HG03575 (cell line): ENCODE results near the gene PRRX1.

Source experiments
- ATAC-seq: cut with Tn5 transposase; IDR thresholded peaks from one replicate; pipeline ENCODE4 v1.9.1; 2021; ENCODE audit not compliant: unreplicated experiment, insufficient number of reproducible peaks, low FRiP score; ENCODE audit errors: extremely low read depth

The PRRX1 gene

DNA sequence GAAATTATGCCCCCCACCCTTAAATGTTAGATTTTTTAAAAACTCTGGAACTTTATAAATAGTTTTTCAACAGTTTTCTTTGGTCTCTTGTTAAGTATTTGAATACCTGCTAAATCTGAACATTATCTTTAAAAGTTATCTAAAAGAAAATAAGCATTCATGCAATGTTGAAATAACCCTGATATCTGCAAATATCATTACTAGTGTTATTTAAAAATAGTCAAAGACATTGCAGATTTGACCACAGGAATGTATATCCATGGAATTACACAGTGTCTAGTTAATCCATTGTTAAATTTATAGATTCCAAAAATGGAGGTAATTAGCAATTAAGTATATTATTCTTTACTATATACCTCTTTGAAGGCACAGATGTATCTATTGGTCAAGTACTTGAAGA is 42.0 kb downstream of the PRRX1 start:
- no peak for ATAC-seq

DNA sequence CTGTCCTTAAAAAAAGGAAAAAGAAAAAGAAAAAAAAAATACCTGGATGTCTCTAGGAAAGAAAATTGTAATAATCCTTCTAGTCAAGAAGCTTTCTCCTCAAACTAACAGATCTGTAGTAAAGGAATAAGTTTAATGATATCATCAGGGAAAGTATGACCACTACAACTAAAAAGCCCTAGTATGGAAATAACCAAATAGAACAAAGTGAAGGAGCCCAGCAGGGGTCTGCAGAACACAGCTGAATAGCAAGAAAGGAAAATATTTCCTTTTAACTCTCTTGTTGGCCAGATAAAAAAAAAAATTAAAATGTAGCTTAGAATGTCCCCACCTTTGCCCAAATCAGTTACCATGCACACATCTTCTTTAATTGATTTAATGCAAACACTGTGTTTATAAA is 43.2 kb downstream of the PRRX1 start:
- no peak for ATAC-seq

DNA sequence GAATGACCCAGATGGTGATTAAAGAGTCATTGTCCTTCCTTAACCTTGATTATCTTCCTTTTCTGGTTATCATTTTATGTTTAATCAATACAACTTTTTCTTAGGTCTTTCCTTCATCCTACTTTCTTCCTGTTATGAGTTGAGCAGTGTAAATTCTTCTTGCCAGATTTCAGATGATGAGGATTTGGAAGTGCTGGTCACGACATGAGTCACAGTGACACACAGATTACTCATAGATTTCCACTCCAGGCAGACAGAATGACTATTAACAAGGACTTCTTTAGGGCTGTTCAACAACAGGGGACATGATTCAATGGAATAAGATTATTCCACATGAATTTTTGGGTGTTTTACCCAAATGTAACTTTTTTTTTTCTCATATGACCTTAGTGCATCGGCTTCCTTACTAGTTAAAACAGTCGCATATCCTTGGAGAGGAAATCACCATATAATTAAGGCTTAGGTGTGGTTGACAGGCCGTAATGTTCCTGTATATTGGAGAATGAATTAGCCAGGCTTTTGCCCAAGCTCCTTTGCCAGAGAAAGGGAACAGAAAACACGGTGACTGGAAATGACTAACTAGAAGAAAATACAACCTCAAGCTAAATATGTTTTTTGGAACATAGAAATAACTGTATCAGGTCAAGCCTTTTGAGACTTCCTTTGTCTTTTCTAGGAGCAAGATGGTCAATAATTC is 44.2 kb downstream of the PRRX1 start:
- no peak for ATAC-seq

DNA sequence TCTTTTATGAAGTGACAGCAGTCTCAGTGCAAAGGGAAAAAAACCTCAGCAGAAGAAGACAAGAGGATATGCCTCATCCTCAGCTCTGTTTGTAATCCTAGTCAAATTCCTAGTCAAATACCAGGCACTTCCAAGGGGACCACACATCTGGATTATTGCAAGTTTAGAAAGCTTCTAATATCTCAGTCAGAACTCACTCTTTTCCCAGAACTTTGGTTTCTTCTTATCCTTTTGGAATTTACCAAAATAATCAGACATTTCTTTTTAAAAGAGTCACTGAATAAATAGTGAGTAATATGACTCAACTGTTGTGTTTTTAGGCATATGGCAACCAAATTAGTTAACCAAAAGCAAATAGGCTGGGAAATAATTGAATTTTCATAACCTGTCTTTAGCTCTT is 47.8 kb downstream of the PRRX1 start:
- no peak for ATAC-seq

DNA sequence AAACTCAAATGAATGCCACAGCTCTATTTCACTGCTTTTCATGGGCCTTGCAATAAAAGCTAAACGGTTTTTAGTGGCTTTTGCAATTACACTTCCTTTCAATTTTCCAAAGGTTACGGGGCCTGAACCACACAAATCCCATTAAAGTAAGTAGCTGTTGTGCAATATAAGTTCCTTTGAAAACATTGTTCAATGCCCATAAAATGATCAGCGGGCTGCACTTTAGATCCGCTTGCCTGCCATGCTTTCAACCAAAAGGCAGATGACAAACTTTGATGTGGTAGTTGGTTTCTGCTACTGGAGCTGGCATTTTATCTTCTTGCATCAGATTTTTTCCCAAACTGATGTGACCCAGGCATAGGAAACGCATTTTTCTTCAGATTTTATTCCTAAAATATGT is 50.2 kb downstream of the PRRX1 start:
- no peak for ATAC-seq

DNA sequence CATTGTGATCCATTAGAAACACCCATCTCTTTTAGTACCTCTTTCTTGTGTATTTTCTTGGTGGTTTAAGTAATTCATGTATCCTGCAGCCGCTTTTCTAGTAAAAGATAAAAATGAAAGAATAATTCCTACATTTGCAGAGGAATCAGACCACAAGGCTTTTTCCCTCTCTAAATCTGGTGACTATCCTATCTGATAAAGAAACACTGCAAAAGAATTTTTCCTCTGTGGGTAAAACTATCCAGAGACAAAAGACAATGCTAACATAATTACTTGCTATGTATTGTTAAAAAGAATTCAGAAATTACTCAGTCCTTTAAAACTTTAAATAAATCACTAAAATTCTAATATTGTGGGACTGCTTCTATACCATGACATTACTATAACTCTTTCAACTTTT is 51.0 kb downstream of the PRRX1 start:
- ATAC-seq, result no peak

DNA sequence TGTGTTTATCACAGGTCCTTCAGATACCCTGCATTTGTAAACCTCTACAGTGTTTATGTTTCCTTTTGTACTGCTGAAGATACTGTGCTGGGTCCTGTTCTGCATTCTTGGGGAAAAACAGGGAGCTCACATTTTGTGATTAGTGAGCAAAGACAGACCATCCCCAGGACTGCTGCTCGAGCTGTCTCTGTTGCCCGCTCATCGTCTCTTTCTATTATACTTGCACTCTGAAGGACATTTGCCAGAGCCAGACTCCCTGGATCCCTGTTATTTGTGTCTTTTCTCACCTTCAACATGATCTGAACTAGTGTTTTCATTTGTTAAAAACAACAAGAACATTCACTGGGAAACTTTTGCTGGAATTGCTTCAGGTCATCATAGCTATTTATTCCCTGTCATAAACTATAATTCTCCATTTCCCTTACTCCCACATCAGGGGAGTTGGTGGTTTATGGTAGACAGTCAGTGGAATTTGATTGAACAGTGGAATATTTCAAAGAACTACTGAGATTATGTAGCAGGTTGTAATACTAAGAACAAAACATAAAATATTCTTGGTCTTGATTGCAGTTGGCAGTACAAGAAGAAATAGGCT is 53.0 kb downstream of the PRRX1 start:
- ATAC-seq, result no peak

DNA sequence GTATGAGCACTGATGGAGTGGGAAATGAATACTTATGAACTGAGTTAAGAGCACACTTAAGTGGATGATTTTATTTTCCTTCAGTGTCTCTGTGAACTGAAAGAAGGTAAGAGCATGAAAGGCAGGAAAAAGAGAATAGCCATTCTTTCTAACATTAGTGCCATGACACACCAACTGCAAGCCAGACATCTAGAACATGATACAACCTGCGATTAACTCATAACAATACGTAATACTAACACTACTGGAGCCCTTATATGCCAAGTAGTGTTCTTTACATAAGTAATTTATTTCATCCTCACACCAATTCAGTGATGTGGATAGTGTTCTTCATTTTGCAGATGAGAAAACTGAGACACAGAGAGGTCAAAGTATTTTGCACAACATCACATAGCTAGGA is 56.7 kb downstream of the PRRX1 start:
- ATAC-seq, result no peak

DNA sequence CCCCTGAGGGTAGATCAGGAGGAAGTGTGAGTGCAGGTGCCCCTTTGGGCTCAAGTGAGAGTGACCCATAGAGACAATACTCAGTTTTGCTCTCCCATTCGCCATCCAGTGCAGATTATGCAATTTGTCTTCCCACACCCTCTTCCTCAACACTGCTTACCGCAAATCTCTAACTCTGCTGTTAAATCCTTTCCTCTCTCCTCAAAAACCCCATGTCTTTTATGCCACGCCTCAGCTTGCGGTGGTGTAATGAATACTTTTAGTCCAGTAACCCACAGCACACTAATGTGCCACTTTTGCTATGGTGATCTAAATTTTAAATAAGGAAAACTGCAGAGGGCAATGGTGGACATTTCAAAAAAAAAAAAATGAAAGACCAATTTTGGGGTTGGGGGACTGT is 57.7 kb downstream of the PRRX1 start:
- no peak for ATAC-seq

DNA sequence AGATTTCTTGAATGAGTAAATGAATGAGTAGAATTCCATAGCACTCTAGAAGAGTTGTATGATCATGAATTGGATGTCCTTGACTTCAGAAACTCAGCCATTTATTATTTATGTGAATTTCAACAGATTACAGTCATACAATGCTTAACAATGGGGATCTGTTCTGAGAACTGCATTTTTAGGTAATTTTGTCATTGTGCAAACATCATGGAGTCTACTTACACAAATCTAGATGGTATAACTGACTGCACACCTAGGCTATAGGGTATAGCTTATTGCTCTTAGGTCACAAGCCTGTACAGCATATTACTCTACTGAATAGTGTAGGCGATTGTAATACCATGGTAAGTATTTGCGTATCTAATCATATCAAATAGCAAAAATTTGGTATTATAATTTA is 59.6 kb downstream of the PRRX1 start:
- ATAC-seq, result no peak

DNA sequence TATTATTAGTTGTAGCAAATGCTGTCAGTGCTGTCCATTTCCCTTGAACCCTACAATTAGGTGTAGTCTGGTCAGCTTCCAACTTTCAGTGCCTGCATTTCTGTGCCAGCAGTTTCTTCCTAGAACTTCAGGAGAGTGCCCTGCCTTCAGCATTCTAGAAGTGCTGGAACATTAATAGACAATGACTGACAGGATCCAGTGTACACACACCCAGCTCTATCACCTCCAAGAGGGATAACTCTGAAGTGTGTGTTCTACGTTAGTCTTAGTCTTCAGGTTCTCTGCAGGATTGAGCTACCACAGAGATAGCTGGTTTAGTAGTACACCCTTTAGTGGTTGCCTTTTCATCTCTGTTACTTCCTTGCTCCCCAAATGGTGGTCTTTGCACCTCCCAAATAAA is 61.4 kb downstream of the PRRX1 start:
- ATAC-seq, result no peak

DNA sequence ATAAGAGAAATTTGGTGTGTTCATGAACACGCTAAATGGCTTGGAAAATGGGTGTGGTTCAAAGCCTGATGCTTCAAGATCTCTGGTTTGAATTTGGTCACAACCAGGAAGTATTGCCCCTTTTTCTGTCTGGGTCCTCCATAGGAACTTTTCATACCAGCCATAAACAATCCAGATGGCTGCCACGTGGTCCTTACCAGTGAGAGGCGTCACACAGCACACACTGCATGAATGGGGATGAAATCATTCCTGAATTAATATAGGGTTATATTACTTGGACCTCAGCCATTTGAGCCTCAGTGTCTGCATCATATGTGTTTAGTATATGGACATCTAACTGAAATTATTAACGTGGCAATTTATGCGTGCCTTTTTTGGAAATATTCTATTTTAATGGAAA is 64.0 kb downstream of the PRRX1 start:
- ATAC-seq, result no peak

DNA sequence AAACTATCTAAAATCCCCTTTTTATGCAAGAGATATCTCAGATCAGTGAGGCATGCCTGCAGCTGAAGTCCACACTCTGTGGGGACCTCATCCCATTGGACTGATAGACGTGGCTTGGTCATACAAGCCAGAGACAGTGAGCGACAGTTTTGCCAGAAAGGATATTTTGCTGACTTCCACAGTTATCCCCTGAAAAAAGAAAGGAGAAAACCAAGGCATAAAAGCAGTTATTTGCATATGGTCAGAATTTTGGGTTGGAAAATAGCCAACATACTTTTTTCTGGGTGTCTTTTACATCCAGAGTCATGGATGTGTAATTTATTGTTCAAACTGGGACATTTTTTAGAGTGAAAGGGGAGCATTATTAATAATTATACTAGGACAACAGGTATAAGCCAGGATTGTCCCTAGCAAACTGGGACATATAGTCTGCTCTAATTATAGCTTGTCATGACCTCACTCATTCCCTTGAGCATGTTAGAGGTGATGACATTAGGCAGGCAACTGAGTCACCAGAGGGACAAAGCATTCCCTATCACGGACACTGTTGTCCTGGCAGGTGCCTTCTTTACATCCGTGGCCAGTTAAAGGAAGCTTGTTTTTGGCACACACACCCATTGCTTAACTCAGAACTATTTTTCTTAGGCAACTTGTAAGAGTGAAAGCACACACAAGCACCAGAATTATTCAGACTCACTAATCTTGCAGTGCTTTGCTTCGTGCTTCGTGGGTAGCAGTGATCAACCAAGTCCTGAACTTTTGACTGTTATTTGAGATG is 65.5 kb downstream of the PRRX1 start:
- ATAC-seq, result no peak

DNA sequence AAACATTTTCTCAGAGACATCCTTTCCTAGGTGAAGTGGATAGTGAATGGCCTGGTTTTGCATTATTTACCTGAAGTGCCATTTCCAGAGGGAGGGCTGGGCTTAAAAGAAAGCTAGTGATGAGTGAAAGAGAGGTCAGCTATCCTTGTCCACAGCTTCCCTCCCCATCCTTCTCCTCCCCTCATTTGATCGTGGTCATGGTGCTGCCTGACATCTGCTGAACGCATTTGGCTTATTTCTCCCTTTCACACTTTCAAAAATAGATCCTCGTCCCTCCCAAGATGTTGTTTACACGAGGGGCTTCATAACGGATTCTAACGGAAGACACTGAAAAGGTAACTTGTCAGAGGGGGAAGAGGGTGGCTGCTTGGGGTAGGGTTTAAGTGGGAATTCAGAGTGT is 66.1 kb downstream of the PRRX1 start:
- ATAC-seq, result no peak

DNA sequence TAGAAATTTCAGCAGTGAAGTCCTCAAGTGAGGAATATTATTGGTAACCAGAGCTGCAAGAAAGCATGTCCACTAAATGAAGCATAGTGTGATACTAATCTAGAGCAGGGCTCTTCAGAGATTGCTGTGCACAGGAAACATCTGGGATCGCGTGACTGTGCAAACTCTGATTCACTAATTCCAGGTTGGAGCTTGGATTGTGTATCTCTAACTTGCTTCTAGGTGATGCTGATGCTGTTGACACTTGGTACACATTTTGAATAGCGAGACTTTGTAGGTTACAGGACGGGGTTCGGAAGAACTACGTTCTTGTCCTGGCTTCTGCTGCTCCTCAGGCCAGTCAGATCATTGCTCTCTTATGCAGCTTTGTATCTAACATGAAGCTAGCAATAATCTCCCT is 66.5 kb downstream of the PRRX1 start:
- ATAC-seq, result no peak

DNA sequence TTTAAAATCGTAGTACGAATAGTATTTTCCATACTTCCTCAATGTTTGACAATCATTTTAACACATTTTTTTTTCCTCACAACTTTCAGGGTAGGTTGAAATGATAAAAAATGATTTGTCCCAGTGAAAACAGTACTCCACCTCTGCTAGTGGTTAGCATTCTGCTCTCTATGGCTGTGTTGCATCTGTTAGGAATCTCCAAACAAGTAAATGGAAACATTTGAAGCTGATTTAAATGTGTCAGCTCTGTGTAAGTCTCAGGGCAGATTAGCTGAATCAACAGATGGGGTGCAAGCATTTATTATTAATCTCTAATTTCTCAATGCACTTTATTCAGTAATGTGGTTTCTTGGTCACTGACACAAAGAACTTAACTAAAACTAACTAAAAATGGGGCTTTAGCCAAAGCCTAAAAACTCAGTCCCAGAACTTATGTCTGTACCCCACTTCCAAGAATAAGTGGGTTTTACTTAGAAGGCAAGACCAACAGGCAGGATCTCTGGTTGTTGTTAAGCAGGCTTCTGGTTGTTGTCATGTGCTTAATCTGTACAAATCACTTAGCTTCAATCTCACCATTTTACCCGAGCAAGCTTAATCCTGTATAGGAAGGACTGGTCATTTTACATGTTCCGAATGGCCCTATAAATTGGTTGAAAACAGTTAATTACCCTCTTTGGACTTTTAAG is 67.8 kb downstream of the PRRX1 start:
- no peak for ATAC-seq

DNA sequence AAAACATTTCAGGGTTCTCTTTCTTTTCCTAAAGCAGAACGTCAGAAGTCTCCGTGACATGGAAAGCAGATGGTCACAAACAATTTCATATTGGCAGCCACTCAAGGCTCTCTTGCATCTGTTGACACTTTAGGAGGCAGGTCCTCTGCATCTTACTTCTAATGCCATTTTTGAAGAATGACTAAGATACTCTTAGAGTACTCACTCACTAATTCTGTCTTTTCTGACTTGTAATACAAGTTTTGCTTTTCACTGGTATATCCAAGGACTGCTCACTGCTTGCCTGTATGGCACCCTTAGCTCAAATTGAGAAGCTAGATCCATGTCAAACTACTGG is 68.3 kb downstream of the PRRX1 start:
- ATAC-seq, result no peak

DNA sequence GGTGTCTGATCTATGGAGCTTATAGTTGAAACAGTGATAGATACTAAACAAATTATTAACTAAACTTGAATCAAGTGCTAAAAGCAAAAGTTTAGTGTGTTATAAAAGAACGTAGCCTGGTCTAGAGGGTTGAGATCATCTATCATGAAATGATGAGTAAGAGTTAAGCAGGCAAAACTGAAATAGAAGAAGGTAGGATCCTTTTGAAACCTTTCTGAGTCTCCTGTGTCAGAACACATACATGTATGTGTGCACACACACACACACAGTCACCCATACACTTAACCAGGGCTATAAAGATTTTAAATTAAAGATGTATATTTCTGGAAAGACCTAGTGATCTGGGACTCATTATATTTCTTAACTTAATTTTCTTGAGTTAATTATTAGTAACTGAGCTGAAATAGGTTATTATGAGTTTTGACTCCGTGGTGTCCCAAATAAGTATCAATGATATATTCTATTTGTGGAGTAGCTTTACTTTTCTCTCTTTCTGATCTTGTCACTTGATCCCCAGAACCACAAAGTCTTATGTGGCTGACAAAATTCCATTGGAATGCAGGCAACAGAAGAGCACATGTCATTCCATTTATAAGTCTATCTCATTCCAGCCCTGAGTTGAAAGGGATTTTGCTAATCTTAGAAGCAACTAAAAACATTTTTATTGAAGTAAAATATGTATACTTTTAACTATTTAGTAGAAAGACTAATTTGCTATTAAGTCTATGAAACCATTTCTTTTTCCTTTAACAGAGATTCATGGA is 70.7 kb downstream of the PRRX1 start:
- no peak for ATAC-seq
